K562 (cell line): ENCODE data around the gene KRT77. TPM values are rescaled to one million over a fixed set of nuclear protein-coding genes. Genes with fewer than 3 reads are reported as not detected.

Source experiments
- CBFA2T3 ChIP-seq: fragments of 450-650 bp; IDR thresholded peaks from 2 replicates; pipeline ENCODE4 v1.6.1; 2017
- CBFB ChIP-seq: sonication (generic); formaldehyde crosslinking; IDR thresholded peaks from 2 replicates; pipeline ENCODE4 v1.4.0; 2020; ENCODE audit warnings: mild to moderate bottlenecking, missing genetic modification reagents
- CBX3 ChIP-seq, 2 experiments: IDR thresholded peaks; 1 replicate in 1 of 2; 2 replicates in 1 of 2; pipeline ENCODE4 v1.6.1; 2012; ENCODE audit warnings: inconsistent platforms in 2 of 2, low read length in 2 of 2, borderline replicate concordance in 1 of 2, control low read depth in 1 of 2
- CREB1 ChIP-seq, 2 experiments: sonication (generic) in 1 of 2; formaldehyde crosslinking in 1 of 2; IDR thresholded peaks; 2 replicates each; pipeline versions ENCODE4 v1.6.1 to v1.8.0; 2012 to 2022; ENCODE audit warnings: inconsistent platforms in 1 of 2, mild to moderate bottlenecking in 1 of 2, missing genetic modification reagents in 1 of 2, moderate library complexity in 1 of 2
- CTBP1 ChIP-seq: fragments of 450-650 bp; IDR thresholded peaks from 2 replicates; pipeline ENCODE4 v1.6.1; 2016; ENCODE audit warnings: borderline replicate concordance
- CTCFL ChIP-seq: IDR thresholded peaks from 2 replicates; pipeline ENCODE4 v1.6.1; 2011; ENCODE audit warnings: borderline replicate concordance, low read depth, mild to moderate bottlenecking, moderate library complexity, low read length; ENCODE audit not compliant: insufficient read depth, poor library complexity, severe bottlenecking
- HEY1 ChIP-seq: fragments of 250-450 bp; sonication (Bioruptor Pico); IDR thresholded peaks from 2 replicates; pipeline ENCODE4 v1.5.0; 2020; ENCODE audit warnings: mild to moderate bottlenecking, moderate library complexity, borderline replicate concordance
- KLF1 ChIP-seq: fragments of 450-650 bp; IDR thresholded peaks from 2 replicates; pipeline ENCODE4 v1.6.1; 2016; ENCODE audit warnings: missing genetic modification characterization, missing compliant biosample characterization
- NKRF ChIP-seq: fragments of 450-650 bp; IDR thresholded peaks from 2 replicates; pipeline ENCODE4 v1.6.1; 2016; ENCODE audit warnings: borderline replicate concordance
- NONO ChIP-seq, 2 experiments: fragments of 200-400 bp in 1 of 2; fragments of 450-650 bp in 1 of 2; formaldehyde crosslinking in 1 of 2; IDR thresholded peaks; 2 replicates each; pipeline ENCODE4 v1.6.1; 2017; ENCODE audit warnings: low read depth in 2 of 2, mild to moderate bottlenecking in 2 of 2, moderate library complexity in 2 of 2, low read length in 1 of 2
- PHF20 ChIP-seq: fragments of 450-650 bp; IDR thresholded peaks from 2 replicates; pipeline ENCODE4 v1.6.1; 2018; ENCODE audit not compliant: partially characterized antibody
- PTRF ChIP-seq: fragments of 450-650 bp; IDR thresholded peaks from 2 replicates; pipeline ENCODE4 v1.6.1; 2016; ENCODE audit warnings: mild to moderate bottlenecking, missing genetic modification characterization, missing compliant biosample characterization
- RBM22 ChIP-seq: fragments of 200-400 bp; formaldehyde crosslinking; IDR thresholded peaks from 2 replicates; pipeline ENCODE4 v1.6.1; 2018; ENCODE audit warnings: low read length, low read depth; ENCODE audit not compliant: poor library complexity, severe bottlenecking
- SIRT6 ChIP-seq: IDR thresholded peaks from one replicate; pipeline ENCODE4 v1.6.1; 2012; ENCODE audit warnings: low read depth, mild to moderate bottlenecking, control low read depth, inconsistent platforms, low read length, moderate library complexity
- SMARCC2 ChIP-seq: fragments of 450-650 bp; IDR thresholded peaks from 2 replicates; pipeline ENCODE4 v1.6.1; 2017; ENCODE audit warnings: antibody characterized with exemption, moderate library complexity, mild to moderate bottlenecking, low read depth
- SRSF7 ChIP-seq: fragments of 200-400 bp; formaldehyde crosslinking; optimal IDR thresholded peaks from 2 replicates; pipeline ENCODE3; 2017; ENCODE audit warnings: mild to moderate bottlenecking, low read depth, low read length
- THAP7 ChIP-seq: fragments of 250-450 bp; sonication (Bioruptor Pico); IDR thresholded peaks from 2 replicates; pipeline ENCODE4 v1.5.0; 2021
- ZBTB12 ChIP-seq: fragments of 250-450 bp; sonication (Bioruptor Pico); IDR thresholded peaks from 2 replicates; pipeline ENCODE4 v1.4.0; 2020
- ZC3H8 ChIP-seq: fragments of 450-650 bp; IDR thresholded peaks from 2 replicates; pipeline ENCODE4 v1.6.1; 2017
- ZFPM2 ChIP-seq: fragments of 250-450 bp; sonication (Bioruptor Pico); IDR thresholded peaks from 2 replicates; pipeline ENCODE4 v1.5.1; 2022; ENCODE audit warnings: mild to moderate bottlenecking
- ZNF134 ChIP-seq: fragments of 250-450 bp; sonication (Bioruptor Pico); conservative IDR thresholded peaks from 2 replicates; pipeline ENCODE4 v1.4.0; 2020
- ZNF184 ChIP-seq: sonication (generic); formaldehyde crosslinking; IDR thresholded peaks from 2 replicates; pipeline ENCODE4 v1.5.0; 2020; ENCODE audit warnings: missing genetic modification reagents
- ZNF77 ChIP-seq: fragments of 250-450 bp; sonication (Bioruptor Pico); IDR thresholded peaks from 2 replicates; pipeline ENCODE4 v1.5.0; 2020
- ZNF830 ChIP-seq: fragments of 250-450 bp; sonication (Bioruptor Pico); IDR thresholded peaks from 2 replicates; pipeline ENCODE4 v1.5.0; 2021; ENCODE audit warnings: mild to moderate bottlenecking
- polyA plus RNA-seq, 8 experiments: library from polyadenylated mRNA; depleted of rRNA in 4 of 8; stranded (reverse) in 5 of 8; unstranded in 3 of 8; fragments of >200 nt; fragmentation: Nextera tagmentation in 2 of 8; fragmentation: Illumina TruSeq in 1 of 8; extraction: Ambion mirVana in 2 of 8; extraction: Trizol in 1 of 8; gene quantifications; 2 replicates each; pipeline versions ENCODE4 v1.2.1 to v1.2.3, GENCODE V29; 2011 to 2014; ENCODE audit warnings: inconsistent platforms in 1 of 8, missing spikeins in 1 of 8
- total RNA-seq, 7 experiments: library from RNA; depleted of rRNA in 6 of 7; stranded (reverse); fragments of >200 nt in 6 of 7; fragmentation: Illumina TruSeq in 2 of 7; extraction: Trizol in 2 of 7; gene quantifications; 2 replicates each; pipeline versions ENCODE4 v1.2.1 to v1.2.3, GENCODE V29; 2011 to 2021; ENCODE audit warnings: low replicate concordance in 1 of 7

KRT77 gene
- total and polyA plus RNA-seq, 9 of the 15 experiments (the other 6 are each of a cell fraction or from before 2014, with no cell fraction given), result not detected

GRCh38 chr12:52662093-52662917 is 41.0 kb downstream of the KRT77 start (continued):
- TF ChIP-seq ZNF134 (0 out of 2 replicates have a peak, but pooled peaks have one; percentile 31), CBFB (CRISPR knock-in tag) (peak; percentile 96), CREB1 (IDR thresholded peaks at IDR 0.05) (peak; percentile 78), CREB1 (CRISPR knock-in tag; IDR thresholded peaks at IDR 0.05) (no peak), PTRF (tag) (no peak), NONO (IDR thresholded peaks at IDR 0.05; ENCODE audit: low read depth in 2 of 2, low read length in 1 of 2) (no peak), CBX3 (IDR thresholded peaks at IDR 0.05; ENCODE audit: borderline replicate concordance in 1 of 2, low read length in 2 of 2) (peak in 1 of 2 experiments; percentile 91; a peak in 2 of 3 replicates), CBFA2T3 (peak; percentile 99), NKRF (no peak), SRSF7 (no peak), KLF1 (tag) (peak; percentile 90; the same call in 1 of the 2 replicates), ZC3H8 (no peak), RBM22 (no peak), CTCFL (no peak), ZNF77 (no peak), ZBTB12 (CRISPR knock-in tag) (no peak), ZNF184 (CRISPR knock-in tag) (no peak), SMARCC2 (peak; percentile 95), ZNF830 (CRISPR knock-in tag) (peak; percentile 94), ZFPM2 (CRISPR knock-in tag) (no peak), HEY1 (CRISPR knock-in tag) (no peak), CTBP1 (peak; percentile 87), SIRT6 (no peak), THAP7 (CRISPR knock-in tag) (no peak; the same call in 1 of the 2 replicates), PHF20 (no peak)
